Measurements from ENCODE around the gene FAM174C. TPM values are rescaled to one million over a fixed set of nuclear protein-coding genes. Genes with fewer than 3 reads are reported as not detected.

Gene FAM174C
- total and polyA plus RNA-seq, 9 donors: 0.30 to 72.5 (median 26.7) TPM

DNA sequence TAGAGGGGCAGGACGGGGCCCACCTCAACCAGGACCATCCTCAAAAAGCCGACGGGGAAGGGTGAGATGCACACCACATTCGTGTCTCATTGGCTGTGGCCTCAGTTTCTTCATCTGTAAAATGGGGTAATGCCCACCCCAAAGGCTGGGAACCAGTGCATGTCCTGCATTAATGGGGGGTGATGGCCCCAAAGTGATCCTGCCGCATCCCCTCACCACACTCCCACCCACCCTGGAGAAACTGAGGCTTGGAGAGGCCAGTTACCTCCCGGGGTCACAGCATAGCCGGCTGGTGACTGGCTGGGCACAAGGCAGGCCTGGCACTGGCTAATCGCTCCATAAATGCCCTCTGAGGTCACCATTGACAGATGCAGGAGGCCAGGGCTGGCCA is 27.6 kb upstream of the FAM174C start:
- TF ChIP-seq EP300 (IDR thresholded peaks at IDR 0.05) (no peak), POLR2A (IDR thresholded peaks at IDR 0.05) (no peak)
- TF ChIP-seq, protein P1, sequence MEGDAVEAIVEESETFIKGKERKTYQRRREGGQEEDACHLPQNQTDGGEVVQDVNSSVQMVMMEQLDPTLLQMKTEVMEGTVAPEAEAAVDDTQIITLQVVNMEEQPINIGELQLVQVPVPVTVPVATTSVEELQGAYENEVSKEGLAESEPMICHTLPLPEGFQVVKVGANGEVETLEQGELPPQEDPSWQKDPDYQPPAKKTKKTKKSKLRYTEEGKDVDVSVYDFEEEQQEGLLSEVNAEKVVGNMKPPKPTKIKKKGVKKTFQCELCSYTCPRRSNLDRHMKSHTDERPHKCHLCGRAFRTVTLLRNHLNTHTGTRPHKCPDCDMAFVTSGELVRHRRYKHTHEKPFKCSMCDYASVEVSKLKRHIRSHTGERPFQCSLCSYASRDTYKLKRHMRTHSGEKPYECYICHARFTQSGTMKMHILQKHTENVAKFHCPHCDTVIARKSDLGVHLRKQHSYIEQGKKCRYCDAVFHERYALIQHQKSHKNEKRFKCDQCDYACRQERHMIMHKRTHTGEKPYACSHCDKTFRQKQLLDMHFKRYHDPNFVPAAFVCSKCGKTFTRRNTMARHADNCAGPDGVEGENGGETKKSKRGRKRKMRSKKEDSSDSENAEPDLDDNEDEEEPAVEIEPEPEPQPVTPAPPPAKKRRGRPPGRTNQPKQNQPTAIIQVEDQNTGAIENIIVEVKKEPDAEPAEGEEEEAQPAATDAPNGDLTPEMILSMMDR (IDR thresholded peaks at IDR 0.05): no peak
- peak overlapping the region; percentile 99 for H3K27ac ChIP-seq
- peaks cover 23% of the 10 kb centered on the region for H3K4me1 ChIP-seq (ENCODE audit: insufficient read depth)
- no peaks in the 10 kb centered on the region for H3K36me3 ChIP-seq
- H3K4me3 ChIP-seq: peak overlapping the region; percentile 77
- H3K27me3 ChIP-seq: no peaks in the 10 kb centered on the region
- 67 to 70% (median 69%) methylated on average over 8 of the region's 8 CpGs for WGBS, 3 donors
- intact Hi-C loops (cut with DNase I): loop anchor here in 1 of 4 donors (10.0 kb wide), 2 partner anchors 223 to 797 kb away; partner anchors contain the start of genes CNN2, RNU6-2 and TMEM259
- peak in 1 of 5 donors; percentile 47 for DNase-seq
- no peaks in the 10 kb centered on the region for H3K9me3 ChIP-seq

DNA sequence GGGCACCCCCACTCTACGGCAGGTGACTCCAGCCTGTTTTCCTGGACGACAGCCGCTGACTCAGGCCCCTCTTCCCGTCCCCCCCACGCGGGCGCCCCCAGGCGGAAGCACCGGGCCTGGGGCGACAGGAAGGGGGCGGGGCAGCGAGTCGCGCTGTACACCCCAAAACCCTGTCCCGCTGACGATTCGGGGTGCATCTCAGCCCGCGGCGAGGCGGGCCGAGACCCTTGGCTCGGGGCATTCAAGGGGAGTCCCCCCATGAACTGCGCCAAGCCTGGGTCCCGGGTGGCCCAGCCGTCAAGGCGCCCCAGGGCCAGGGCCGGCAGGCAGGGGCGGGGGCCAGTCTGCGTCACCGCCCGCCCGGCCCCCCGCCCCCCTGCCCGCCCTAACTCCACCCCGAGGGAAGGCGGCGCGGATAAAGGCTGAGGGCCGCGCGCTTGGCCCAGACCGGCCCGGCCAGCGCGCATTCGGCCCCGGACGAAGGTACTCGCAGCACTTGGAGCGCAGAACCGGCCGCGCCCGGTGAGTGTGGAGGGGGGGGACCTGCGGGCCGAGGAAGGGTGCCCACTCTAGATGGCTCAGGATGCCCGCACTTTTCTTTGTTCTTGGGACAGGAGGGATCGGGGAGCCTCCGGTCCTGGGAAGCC is 27.1 kb upstream of the FAM174C start, which contains the start of gene MIDN:
MIDN (plus strand) TSS at position 445 of the 647 bp plus-strand sequence. CDS start 1,714 bp downstream, outside the sequence.
- 3 to 4% (median 3%) methylated on average over 35 to 60 of the region's 60 CpGs for WGBS, 3 donors
- peak within 1 kb of the TSS; percentile 77 for H3K4me3 ChIP-seq
- peaks cover 23% of the 10 kb centered on the region for H3K4me1 ChIP-seq (ENCODE audit: insufficient read depth)
- no peaks in the 10 kb centered on the region for H3K36me3 ChIP-seq
- intact Hi-C loops (cut with DNase I): loop anchor here in 1 of 4 donors (10.0 kb wide), 2 partner anchors 223 to 797 kb away; partner anchors contain the start of genes CNN2, RNU6-2 and TMEM259
- H3K27ac ChIP-seq: peak within 1 kb of the TSS; percentile 99
- H3K9me3 ChIP-seq: no peaks in the 10 kb centered on the region
- no peaks in the 10 kb centered on the region for H3K27me3 ChIP-seq
- TF ChIP-seq POLR2A (IDR thresholded peaks at IDR 0.05): peak; percentile 88
- TF ChIP-seq EP300 (IDR thresholded peaks at IDR 0.05): peak; percentile 40
- TF ChIP-seq, protein P1 (IDR thresholded peaks at IDR 0.05): peak in 1 of 3 donors; percentile 53
- DNase-seq: peak; percentile 88 to 92 (median 90)

DNA sequence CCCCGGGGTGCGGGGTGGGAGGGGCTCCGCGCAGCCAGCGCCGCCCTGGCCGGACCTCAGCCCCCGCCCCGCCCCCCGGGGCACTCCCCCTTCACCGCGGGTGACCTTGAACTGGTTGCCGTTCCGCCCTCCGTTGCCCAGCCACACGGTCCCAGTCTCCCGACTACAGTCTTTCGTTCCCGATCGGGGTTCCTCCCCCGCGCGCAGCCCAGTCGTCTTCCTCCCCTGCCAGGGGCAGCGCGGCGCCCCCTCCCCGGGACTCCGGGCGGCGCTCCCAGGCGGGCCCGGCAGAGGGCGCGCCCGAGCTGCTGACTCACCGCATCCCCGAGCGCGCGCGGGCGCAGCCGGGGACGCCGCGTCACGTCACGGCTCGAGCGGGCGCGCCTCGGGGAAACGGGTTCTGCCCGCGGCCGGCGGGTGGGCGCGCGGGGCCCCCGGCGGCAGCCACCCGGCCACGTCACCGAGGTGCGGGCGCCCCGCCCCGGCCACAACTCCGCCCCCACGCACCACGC is 26.5 kb upstream of the FAM174C start:
- Histone ChIP-seq H3K4me3 (peak overlapping the region; percentile 77), H3K36me3 (no peaks in the 10 kb centered on the region), H3K27ac (peak overlapping the region; percentile 99), H3K4me1 (ENCODE audit: insufficient read depth) (peaks cover 28% of the 10 kb centered on the region), H3K27me3 (no peaks in the 10 kb centered on the region), H3K9me3 (no peaks in the 10 kb centered on the region)
- peak; percentile 92 to 96 (median 95) for DNase-seq
- intact Hi-C loops (cut with DNase I): loop anchor here in 1 of 4 donors (10.0 kb wide), 2 partner anchors 224 to 796 kb away; partner anchors contain the start of genes CNN2, RNU6-2 and TMEM259
- 0 to 1% (median 1%) methylated on average over 21 to 74 of the region's 74 CpGs for WGBS, 3 donors
- TF ChIP-seq, protein P1 (IDR thresholded peaks at IDR 0.05): peak; percentile 77 to 99 (median 98)
- no peak for TF ChIP-seq POLR2A (IDR thresholded peaks at IDR 0.05)

DNA sequence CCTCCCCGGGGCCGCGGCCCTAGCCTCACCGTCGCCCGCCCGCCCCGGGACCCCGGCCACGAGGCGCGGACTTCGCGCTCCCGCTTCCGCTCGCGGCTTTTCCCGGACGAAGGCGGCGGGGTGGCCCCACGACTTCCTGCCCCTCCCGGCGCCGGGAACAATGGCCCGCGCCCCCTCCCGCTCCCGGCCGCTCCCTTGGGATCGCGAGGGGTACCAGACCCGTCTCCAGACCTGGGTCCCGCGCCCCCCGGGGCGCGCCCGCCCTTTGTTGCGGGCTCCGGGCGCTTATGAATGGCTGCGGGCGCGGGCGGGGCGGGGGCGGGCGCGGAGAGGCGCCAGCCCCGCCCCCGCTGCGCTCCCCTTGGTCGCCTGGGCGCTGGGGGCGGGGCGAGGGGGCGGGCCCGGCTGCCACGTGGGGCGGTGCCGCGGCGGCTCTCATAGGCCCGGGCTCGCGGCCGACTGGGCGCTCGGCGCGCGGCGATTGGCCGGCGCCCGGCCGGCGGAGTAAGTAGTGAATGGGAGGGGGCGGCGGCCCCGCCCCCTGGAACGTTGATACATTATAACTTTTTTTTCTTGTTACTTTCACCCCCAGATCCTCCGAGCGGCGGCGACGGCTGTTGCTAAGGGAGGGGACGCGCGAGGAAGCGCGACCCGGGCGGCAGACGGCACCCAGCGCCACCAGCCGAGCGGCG is 25.9 kb upstream of the FAM174C start:
- H3K4me1 ChIP-seq (ENCODE audit: insufficient read depth): peaks cover 33% of the 10 kb centered on the region
- intact Hi-C loops (cut with DNase I): loop anchor here in 1 of 4 donors (10.0 kb wide), 2 partner anchors 225 to 795 kb away; partner anchors contain the start of genes CNN2, RNU6-2 and TMEM259

More for the DNA sequence above, 25.9 kb upstream of the FAM174C start:
- peak; percentile 93 for TF ChIP-seq POLR2A (IDR thresholded peaks at IDR 0.05)
- TF ChIP-seq, protein P1 (IDR thresholded peaks at IDR 0.05): no peak
- peak; percentile 72 for TF ChIP-seq EP300 (IDR thresholded peaks at IDR 0.05)
- peak overlapping the region; percentile 77 for H3K4me3 ChIP-seq
- no peaks in the 10 kb centered on the region for H3K27me3 ChIP-seq
- peak; percentile 91 to 96 (median 94) for DNase-seq
- 0 to 1% (median 0%) methylated on average over 66 to 102 of the region's 102 CpGs for WGBS, 3 donors
- peak overlapping the region; percentile 99 for H3K27ac ChIP-seq
- H3K36me3 ChIP-seq: no peaks in the 10 kb centered on the region
- no peaks in the 10 kb centered on the region for H3K9me3 ChIP-seq
